PC-9 (cell line): ENCODE results near the gene RPTOR. TPM values are rescaled to one million over a fixed set of nuclear protein-coding genes. Genes with fewer than 3 reads are reported as not detected.

ENCODE experiments used
- BruUV-seq: library from RNA; stranded (reverse); fragments of 400-500 nt; replicated peaks from 2 replicates; lab custom pipeline; 2021; lab: Mats Ljungman, UMichigan
- CTCF ChIA-PET: fragments of 300-600 bp; sonication (Branson Sonifier 250); formaldehyde crosslinking; loops from one replicate; lab custom pipeline; 2022; ENCODE audit warnings: antibody characterized with exemption; lab: Charles Lee
- POLR2A ChIA-PET: fragments of 300-600 bp; sonication (Branson Sonifier 250); formaldehyde crosslinking; loops from one replicate; lab custom pipeline; 2022; ENCODE audit warnings: antibody characterized with exemption; ENCODE audit not compliant: unreplicated experiment; lab: Charles Lee
- DNase-seq, 2 experiments: peaks; one replicate each; pipeline versions ENCODE4 v3.0.0 to v3.0.0-alpha.2; 2015 to 2022; ENCODE audit warnings: mixed read lengths in 1 of 2
- H2AFZ ChIP-seq: fragments of 200-600 bp; sonication (generic); 2 replicates; pipeline ENCODE4 v1.8.1; 2017; ENCODE audit warnings: antibody characterized with exemption
- H3F3A ChIP-seq: fragments of 200-600 bp; sonication (generic); 2 replicates; pipeline ENCODE4 v1.8.1; 2017; ENCODE audit warnings: antibody characterized with exemption, mild to moderate bottlenecking, low read depth; ENCODE audit not compliant: insufficient read depth
- H3K27ac ChIP-seq: fragments of 200-600 bp; sonication (generic); 2 replicates; pipeline ENCODE4 v1.6.1; 2016; ENCODE audit warnings: mixed run types
- H3K27me3 ChIP-seq: fragments of 200-600 bp; sonication (generic); 2 replicates; pipeline ENCODE4 v1.6.1; 2016; ENCODE audit warnings: low read depth, mixed run types; ENCODE audit not compliant: insufficient read depth
- H3K36me3 ChIP-seq: fragments of 200-600 bp; sonication (generic); 2 replicates; pipeline ENCODE4 v1.6.1; 2016; ENCODE audit warnings: low read depth, mixed run types
- H3K4me1 ChIP-seq: fragments of 200-600 bp; sonication (generic); replicated peaks from 2 replicates; pipeline ENCODE4 v1.6.1; 2016; ENCODE audit warnings: mixed run types; ENCODE audit not compliant: insufficient read depth
- H3K4me2 ChIP-seq: fragments of 200-600 bp; sonication (generic); 2 replicates; pipeline ENCODE4 v1.6.1; 2017; ENCODE audit warnings: mixed run types
- H3K4me3 ChIP-seq: fragments of 200-600 bp; sonication (generic); 2 replicates; pipeline ENCODE4 v1.6.1; 2016; ENCODE audit warnings: mixed run types
- H3K79me2 ChIP-seq: fragments of 200-600 bp; sonication (generic); 2 replicates; pipeline ENCODE4 v1.6.1; 2017; ENCODE audit warnings: low read depth, mixed run types
- H3K9me2 ChIP-seq: fragments of 200-600 bp; sonication (generic); 2 replicates; pipeline ENCODE4 v1.8.1; 2017; ENCODE audit warnings: mild to moderate bottlenecking; ENCODE audit not compliant: insufficient read depth
- H3K9me3 ChIP-seq: fragments of 200-600 bp; sonication (generic); 2 replicates; pipeline ENCODE4 v1.8.1; 2016; ENCODE audit warnings: low read depth; ENCODE audit not compliant: insufficient read depth
- H4K20me1 ChIP-seq: fragments of 200-600 bp; sonication (generic); 2 replicates; pipeline ENCODE4 v1.8.1; 2017; ENCODE audit not compliant: insufficient read depth
- EZH2 ChIP-seq: fragments of 200-600 bp; sonication (generic); IDR thresholded peaks from 2 replicates; pipeline ENCODE4 v1.8.0; 2017; ENCODE audit warnings: antibody characterized with exemption, low read depth
- intact Hi-C: fragments of 100-400 bp; cut with micrococcal nuclease; formaldehyde crosslinking; loops from one replicate; pipeline ENCODE4 v1.10.0; 2022; ENCODE audit not compliant: unreplicated experiment
- total RNA-seq: library from RNA; stranded (reverse); gene quantifications from 2 replicates; pipeline ENCODE4 v1.2.3, GENCODE V29; 2021
- TF ChIP-seq, protein P1 (sequence below): fragments of 200-600 bp; sonication (generic); conservative IDR thresholded peaks from 2 replicates; pipeline ENCODE4 v1.6.1; 2017; ENCODE audit warnings: mixed run types, antibody characterized with exemption, mild to moderate bottlenecking, moderate library complexity

The RPTOR gene
- total RNA-seq, 1 experiment from 2014 or later: 50.8 TPM

DNA sequence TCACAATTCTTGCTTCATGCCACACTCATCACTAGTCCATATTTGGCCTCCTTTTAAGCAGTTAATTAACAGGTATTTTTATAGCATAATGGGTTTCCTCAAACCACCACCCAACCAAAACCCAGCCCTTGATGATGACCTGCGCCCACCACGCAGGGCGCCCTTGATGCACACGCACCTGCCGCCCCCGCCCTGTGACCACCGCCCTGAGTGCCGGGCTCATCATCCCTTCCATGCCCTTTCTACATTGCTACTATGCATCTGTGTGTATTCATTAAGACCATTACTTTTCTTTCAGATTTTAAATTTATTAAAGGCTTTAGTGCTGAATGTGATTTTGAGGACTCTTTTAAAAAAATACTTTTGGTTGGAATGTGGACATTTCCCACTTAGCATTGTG, 242.2 kb downstream of the RPTOR start:
- Histone ChIP-seq H3K27me3 (no peaks in the 10 kb centered on the region), H3K27ac (no peak overlapping the region), H3K9me2 (no peaks in the 10 kb centered on the region), H3K4me1 (peaks cover 35% of the 10 kb centered on the region), H3K36me3 (no peaks in the 10 kb centered on the region), H3F3A (peaks cover 7% of the 10 kb centered on the region; the same call in 1 of the 2 replicates), H3K4me2 (no peak overlapping the region), H4K20me1 (no peaks in the 10 kb centered on the region), H3K4me3 (no peak overlapping the region), H2AFZ (no peak overlapping the region), H3K79me2 (0 out of 2 replicates have a peak, but pooled peaks cover 5% of the 10 kb centered on the region), H3K9me3 (no peaks in the 10 kb centered on the region; the same call in 1 of the 2 replicates)
- ChIA-PET CTCF (no interaction called here), POLR2A (no interaction called here)
- no peak for DNase-seq
- no TSS peak for BruUV-seq
- TF ChIP-seq, protein P1, sequence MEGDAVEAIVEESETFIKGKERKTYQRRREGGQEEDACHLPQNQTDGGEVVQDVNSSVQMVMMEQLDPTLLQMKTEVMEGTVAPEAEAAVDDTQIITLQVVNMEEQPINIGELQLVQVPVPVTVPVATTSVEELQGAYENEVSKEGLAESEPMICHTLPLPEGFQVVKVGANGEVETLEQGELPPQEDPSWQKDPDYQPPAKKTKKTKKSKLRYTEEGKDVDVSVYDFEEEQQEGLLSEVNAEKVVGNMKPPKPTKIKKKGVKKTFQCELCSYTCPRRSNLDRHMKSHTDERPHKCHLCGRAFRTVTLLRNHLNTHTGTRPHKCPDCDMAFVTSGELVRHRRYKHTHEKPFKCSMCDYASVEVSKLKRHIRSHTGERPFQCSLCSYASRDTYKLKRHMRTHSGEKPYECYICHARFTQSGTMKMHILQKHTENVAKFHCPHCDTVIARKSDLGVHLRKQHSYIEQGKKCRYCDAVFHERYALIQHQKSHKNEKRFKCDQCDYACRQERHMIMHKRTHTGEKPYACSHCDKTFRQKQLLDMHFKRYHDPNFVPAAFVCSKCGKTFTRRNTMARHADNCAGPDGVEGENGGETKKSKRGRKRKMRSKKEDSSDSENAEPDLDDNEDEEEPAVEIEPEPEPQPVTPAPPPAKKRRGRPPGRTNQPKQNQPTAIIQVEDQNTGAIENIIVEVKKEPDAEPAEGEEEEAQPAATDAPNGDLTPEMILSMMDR: no peak
- no peak for TF ChIP-seq EZH2
- intact Hi-C loops: no loop called here

DNA sequence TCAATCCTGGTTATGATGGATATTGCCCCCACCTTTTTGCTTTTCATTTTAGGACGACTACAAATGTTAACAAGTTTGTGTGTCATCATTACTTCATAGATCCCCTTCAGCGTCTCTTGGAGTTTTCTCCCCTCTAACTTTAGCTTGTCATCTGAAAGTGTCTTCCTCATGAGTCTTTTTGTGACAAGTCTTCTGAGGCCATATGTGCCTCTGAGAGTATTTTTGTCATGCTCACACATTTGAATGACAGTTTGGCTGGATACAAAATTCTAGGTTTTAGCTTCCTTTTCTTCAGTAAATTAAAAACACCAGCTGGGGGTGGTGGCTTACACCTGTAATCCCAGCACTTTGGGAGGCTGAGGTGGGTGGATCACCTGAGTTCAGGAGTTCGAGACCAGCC, 243.2 kb downstream of the RPTOR start:
- Histone ChIP-seq H3F3A (peaks cover 7% of the 10 kb centered on the region; the same call in 1 of the 2 replicates), H3K79me2 (0 out of 2 replicates have a peak, but pooled peaks cover 5% of the 10 kb centered on the region), H3K4me1 (peaks cover 45% of the 10 kb centered on the region), H3K36me3 (no peaks in the 10 kb centered on the region), H3K9me2 (no peaks in the 10 kb centered on the region), H4K20me1 (no peaks in the 10 kb centered on the region), H3K27me3 (no peaks in the 10 kb centered on the region), H3K27ac (no peak overlapping the region), H2AFZ (no peak overlapping the region), H3K4me2 (no peak overlapping the region), H3K4me3 (no peak overlapping the region), H3K9me3 (no peaks in the 10 kb centered on the region; the same call in 1 of the 2 replicates)
- no peak for DNase-seq
- TF ChIP-seq, protein P1: no peak
- no peak for TF ChIP-seq EZH2
- CTCF ChIA-PET: no interaction called here
- POLR2A ChIA-PET: no interaction called here
- BruUV-seq: no TSS peak
- intact Hi-C loops: no loop called here

DNA sequence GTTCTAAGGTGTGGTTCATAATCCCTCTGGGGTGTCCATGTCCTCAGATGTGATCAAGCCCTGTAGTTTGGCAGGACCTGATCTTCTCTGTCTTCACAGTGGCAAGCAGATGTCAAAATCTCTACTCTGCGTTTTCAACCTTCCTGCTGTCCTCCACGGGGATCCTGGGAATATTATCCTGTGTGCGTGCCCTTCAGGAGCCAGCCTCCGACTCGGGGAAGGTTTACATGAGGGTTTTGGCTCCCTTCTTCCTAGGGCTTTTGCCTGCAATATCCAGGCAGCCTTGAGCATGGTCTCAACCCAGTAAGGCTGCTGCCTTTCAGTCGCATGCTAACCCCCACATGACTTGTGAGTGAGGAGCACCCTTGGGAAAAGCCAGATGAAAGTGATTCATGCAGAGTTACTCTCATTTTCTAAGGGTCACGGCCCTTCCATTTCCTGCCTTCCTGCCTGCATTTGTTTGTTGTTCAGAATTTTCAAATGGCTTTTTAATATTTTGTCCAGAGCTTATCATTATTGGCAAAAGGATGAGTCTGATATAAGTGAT, 244.8 kb downstream of the RPTOR start:
- H3K36me3 ChIP-seq: no peaks in the 10 kb centered on the region
- H3K79me2 ChIP-seq: 0 out of 2 replicates have a peak, but pooled peaks cover 5% of the 10 kb centered on the region
- peak overlapping the region; percentile 24 for H3K4me2 ChIP-seq
- peaks cover 7% of the 10 kb centered on the region; the same call in 1 of the 2 replicates for H3F3A ChIP-seq
- H3K9me3 ChIP-seq: no peaks in the 10 kb centered on the region; the same call in 1 of the 2 replicates
- H3K27me3 ChIP-seq: no peaks in the 10 kb centered on the region
- H3K4me1 ChIP-seq: peaks cover 46% of the 10 kb centered on the region
- H3K9me2 ChIP-seq: no peaks in the 10 kb centered on the region
- no TSS peak for BruUV-seq
- no peak for TF ChIP-seq EZH2
- TF ChIP-seq, protein P1: no peak
- ChIA-PET CTCF (no interaction called here), POLR2A (no interaction called here)
- no peak overlapping the region for H3K4me3 ChIP-seq
- DNase-seq: peak; percentile 15 to 54
- H3K27ac ChIP-seq: peak overlapping the region; percentile 72
- intact Hi-C loops: no loop called here
- no peak overlapping the region for H2AFZ ChIP-seq
- no peaks in the 10 kb centered on the region for H4K20me1 ChIP-seq
